ENCODE results near the gene MRFAP1L1.

DNA sequence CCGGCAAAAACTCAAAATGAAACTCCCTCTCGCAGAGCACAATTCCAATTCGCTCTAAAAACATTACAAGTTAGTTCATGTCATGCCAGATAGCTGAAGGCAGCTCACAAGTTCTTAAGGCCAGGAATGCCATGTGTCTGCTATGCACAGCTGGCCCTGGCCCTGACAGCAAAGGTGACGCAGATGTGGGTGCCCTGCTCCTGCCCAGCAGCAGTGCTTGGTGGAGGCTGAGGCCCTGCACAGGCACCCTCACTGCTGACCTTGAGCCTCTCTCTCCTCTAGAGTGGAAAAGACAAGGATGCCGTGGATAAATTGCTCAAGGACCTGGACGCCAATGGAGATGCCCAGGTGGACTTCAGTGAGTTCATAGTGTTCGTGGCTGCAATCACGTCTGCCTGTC is 13.1 kb downstream of the MRFAP1L1 start:
- TF ChIP-seq FOXK2 (IDR thresholded peaks at IDR 0.05), result no peak
- TF ChIP-seq SUZ12 (IDR thresholded peaks at IDR 0.05), result no peak
- no peak for TF ChIP-seq SP1 (IDR thresholded peaks at IDR 0.05)
- no peak for TF ChIP-seq TARDBP (IDR thresholded peaks at IDR 0.05)
- TF ChIP-seq PKNOX1 (IDR thresholded peaks at IDR 0.05), result no peak
- TF ChIP-seq FOXA1 (IDR thresholded peaks at IDR 0.05), result no peak
- TF ChIP-seq ELF4 (IDR thresholded peaks at IDR 0.05), result no peak
- TF ChIP-seq BHLHE40 (IDR thresholded peaks at IDR 0.05; ENCODE audit: borderline replicate concordance), result no peak
- TF ChIP-seq ARNT (IDR thresholded peaks at IDR 0.05), result no peak
- no peak for TF ChIP-seq HDGF (IDR thresholded peaks at IDR 0.05; ENCODE audit: borderline replicate concordance)
- TF ChIP-seq ZNF384 (IDR thresholded peaks at IDR 0.05), result no peak

Data from HEK293T (cell line).